ENCODE data around the gene ELSPBP1. TPM values are rescaled to one million over a fixed set of nuclear protein-coding genes. Genes with fewer than 3 reads are reported as not detected.
"Not testable (repeated sequence)": the region's sequence is repeated elsewhere in the genome, so short reads cannot be mapped to it uniquely, and the experiment has no call there.

Gene ELSPBP1
- total RNA-seq, 3 donors from 2014 or later: not detected

DNA sequence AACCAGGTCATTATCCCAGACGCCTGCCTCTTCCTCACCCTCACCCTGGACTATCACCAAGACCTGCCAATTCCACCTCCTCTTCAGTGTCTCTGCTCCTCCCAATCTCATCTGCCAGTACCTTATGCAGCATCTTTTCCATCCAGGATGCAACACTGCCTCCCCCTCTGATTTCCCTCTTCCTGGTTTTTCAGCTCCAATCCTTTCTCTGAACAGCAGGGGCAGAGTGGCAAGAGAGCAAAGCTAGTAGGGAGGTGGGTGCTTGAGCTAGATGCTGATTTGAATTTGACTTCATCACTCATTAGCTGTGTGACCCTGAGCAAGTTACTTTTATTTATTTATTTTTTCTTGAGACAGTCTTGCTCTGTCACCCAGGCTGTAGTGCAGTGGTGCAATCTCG, 75.0 kb downstream of the ELSPBP1 start:
- DNase-seq (ENCODE audit: low spot score in 2 of 2): no peak
- Histone ChIP-seq H3K27me3 (no peaks in the 10 kb centered on the region), H3K36me3 (no peaks in the 10 kb centered on the region), H3K9me3 (no peaks in the 10 kb centered on the region), H3K27ac (no peak overlapping the region), H3K4me1 (no peaks in the 10 kb centered on the region), H3K4me3 (no peak overlapping the region)
- TF ChIP-seq, protein P1, sequence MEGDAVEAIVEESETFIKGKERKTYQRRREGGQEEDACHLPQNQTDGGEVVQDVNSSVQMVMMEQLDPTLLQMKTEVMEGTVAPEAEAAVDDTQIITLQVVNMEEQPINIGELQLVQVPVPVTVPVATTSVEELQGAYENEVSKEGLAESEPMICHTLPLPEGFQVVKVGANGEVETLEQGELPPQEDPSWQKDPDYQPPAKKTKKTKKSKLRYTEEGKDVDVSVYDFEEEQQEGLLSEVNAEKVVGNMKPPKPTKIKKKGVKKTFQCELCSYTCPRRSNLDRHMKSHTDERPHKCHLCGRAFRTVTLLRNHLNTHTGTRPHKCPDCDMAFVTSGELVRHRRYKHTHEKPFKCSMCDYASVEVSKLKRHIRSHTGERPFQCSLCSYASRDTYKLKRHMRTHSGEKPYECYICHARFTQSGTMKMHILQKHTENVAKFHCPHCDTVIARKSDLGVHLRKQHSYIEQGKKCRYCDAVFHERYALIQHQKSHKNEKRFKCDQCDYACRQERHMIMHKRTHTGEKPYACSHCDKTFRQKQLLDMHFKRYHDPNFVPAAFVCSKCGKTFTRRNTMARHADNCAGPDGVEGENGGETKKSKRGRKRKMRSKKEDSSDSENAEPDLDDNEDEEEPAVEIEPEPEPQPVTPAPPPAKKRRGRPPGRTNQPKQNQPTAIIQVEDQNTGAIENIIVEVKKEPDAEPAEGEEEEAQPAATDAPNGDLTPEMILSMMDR (IDR thresholded peaks at IDR 0.05): no peak
- no peak for TF ChIP-seq POLR2A (IDR thresholded peaks at IDR 0.05)
- no peak for TF ChIP-seq POLR2AphosphoS5 (IDR thresholded peaks at IDR 0.05)
- intact Hi-C loops (cut with DNase I; ENCODE audit: low total_unique reads): no loop called here

DNA sequence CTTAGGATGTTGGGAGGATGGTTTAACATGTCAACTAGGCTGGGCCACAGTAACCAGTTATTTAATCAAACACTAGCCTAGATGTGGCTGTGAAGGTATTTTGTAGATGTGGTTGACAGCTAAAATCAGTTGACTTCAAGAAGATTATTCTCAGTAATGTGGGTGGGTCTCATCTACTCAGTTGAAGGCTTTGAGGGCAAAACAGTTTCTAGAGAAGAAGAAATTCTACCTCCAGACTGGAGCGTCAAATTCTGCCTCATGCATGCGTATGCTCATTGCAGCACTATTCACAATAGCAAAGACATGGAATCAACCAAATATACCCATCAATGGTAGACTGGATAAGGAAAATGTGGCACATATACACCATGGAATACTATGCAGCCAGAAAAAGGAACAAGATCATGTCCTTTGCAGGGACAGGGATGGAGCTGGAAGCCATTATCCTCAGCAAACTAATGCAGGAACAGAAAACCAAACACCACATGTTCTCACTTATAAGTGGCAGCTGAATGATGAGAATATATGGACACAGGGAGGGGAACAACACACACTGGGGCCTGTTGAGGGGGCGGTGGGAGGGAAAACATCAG, 75.8 kb downstream of the ELSPBP1 start:
- H3K27ac ChIP-seq; H3K27me3 ChIP-seq; H3K9me3 ChIP-seq; H3K4me3 ChIP-seq; DNase-seq (ENCODE audit: low spot score in 2 of 2); H3K36me3 ChIP-seq; H3K4me1 ChIP-seq; intact Hi-C loops (cut with DNase I; ENCODE audit: low total_unique reads): not testable (repeated sequence)

Other genes starting within 250 kb of the ELSPBP1 start
- 100 to 1,000 TPM; 391 to 498 (median 457) TPM for gene NOP53, start 249.1 kb upstream of the ELSPBP1 start, total RNA-seq
- gene SELENOW, start 215.9 kb upstream of the ELSPBP1 start, total RNA-seq: 100 to 1,000 TPM; 297 to 525 (median 450) TPM
- gene TPRX1, start 190.1 kb upstream of the ELSPBP1 start, total RNA-seq: not detected
- gene CRX, start 172.7 kb upstream of the ELSPBP1 start, total RNA-seq: not detected
- gene TPRX2, start 135.4 kb upstream of the ELSPBP1 start, total RNA-seq: not detected
- not detected for gene SULT2A1, start 108.3 kb upstream of the ELSPBP1 start, total RNA-seq
- not detected for gene BSPH1, start 2.5 kb upstream of the ELSPBP1 start, total RNA-seq
- gene CABP5, start 49.4 kb downstream of the ELSPBP1 start, total RNA-seq: not detected
- gene PLA2G4C, start 116.2 kb downstream of the ELSPBP1 start, total RNA-seq: 10 to 100 TPM in 1 of 3 donors, 1 to 10 TPM in 2; 2.6 to 10.5 (median 5.1) TPM
- gene LIG1, start 175.7 kb downstream of the ELSPBP1 start, total RNA-seq: 10 to 100 TPM in 2 of 3 donors, 1 to 10 TPM in 1; 6.1 to 31.8 (median 14.1) TPM
- gene ZSWIM9, start 176.0 kb downstream of the ELSPBP1 start, total RNA-seq: 1 to 10 TPM; 2.9 to 3.9 (median 2.9) TPM